HAP-1 (cell line): Measurements from ENCODE around the gene SHD.
"Not testable (repeated sequence)": the region's sequence is repeated elsewhere in the genome, so short reads cannot be mapped to it uniquely, and the experiment has no call there.

Source experiments
- DNase-seq, 2 experiments: peaks; one replicate each; pipeline ENCODE4 v3.0.0-alpha.2; 2016 to 2020; ENCODE audit warnings: low spot score in 2 of 2
- H3K27me3 ChIP-seq: fragments of 250-450 bp; sonication (Bioruptor Pico); 2 replicates; pipeline ENCODE4 v1.5.1; 2020; ENCODE audit warnings: low read depth, mild to moderate bottlenecking, moderate library complexity
- H3K36me3 ChIP-seq: fragments of 250-450 bp; sonication (Bioruptor Pico); replicated peaks from 2 replicates; pipeline ENCODE4 v1.5.1; 2020; ENCODE audit warnings: mild to moderate bottlenecking
- H3K4me1 ChIP-seq: fragments of 250-450 bp; sonication (Bioruptor Pico); 2 replicates; pipeline ENCODE4 v1.5.1; 2020; ENCODE audit warnings: mild to moderate bottlenecking
- H3K4me3 ChIP-seq: fragments of 250-450 bp; sonication (Bioruptor Pico); 2 replicates; pipeline ENCODE4 v1.5.1; 2020; ENCODE audit warnings: mild to moderate bottlenecking, moderate library complexity
- H3K9me3 ChIP-seq: fragments of 250-450 bp; sonication (Bioruptor Pico); 2 replicates; pipeline ENCODE4 v1.5.1; 2020; ENCODE audit warnings: mild to moderate bottlenecking, moderate library complexity
- in situ Hi-C: fragments of 300-500 bp; cut with MboI; formaldehyde crosslinking; loops from 3 replicates; pipeline ENCODE4 v1.14.3; 2020; ENCODE audit warnings: low sequenced_read_pairs, inconsistent platforms, mixed read lengths

SHD gene

GRCh38 chr19:4318460-4318859 lies 39.4 kb downstream of the SHD start:
- H3K4me1 ChIP-seq, result no peaks in the 10 kb centered on the region
- H3K4me3 ChIP-seq, result no peak overlapping the region
- no peaks in the 10 kb centered on the region for H3K27me3 ChIP-seq
- peaks cover 12% of the 10 kb centered on the region for H3K36me3 ChIP-seq
- no peak for DNase-seq
- in situ Hi-C loops, result no loop called here
- H3K9me3 ChIP-seq, result no peaks in the 10 kb centered on the region

- H3K36me3 ChIP-seq, result peaks cover 12% of the 10 kb centered on the region
- no peak overlapping the region for H3K4me3 ChIP-seq
- H3K27me3 ChIP-seq, result no peaks in the 10 kb centered on the region
- in situ Hi-C loops, result no loop called here
- no peaks in the 10 kb centered on the region for H3K9me3 ChIP-seq
- no peaks in the 10 kb centered on the region for H3K4me1 ChIP-seq
- no peak for DNase-seq
Observed at GRCh38 chr19:4319067-4319718, 40.1 kb downstream of the SHD start.

- no peak for DNase-seq
- Histone ChIP-seq H3K36me3 (peaks cover 12% of the 10 kb centered on the region), H3K9me3 (no peaks in the 10 kb centered on the region), H3K4me3 (no peak overlapping the region), H3K4me1 (no peaks in the 10 kb centered on the region), H3K27me3 (no peaks in the 10 kb centered on the region)
- in situ Hi-C loops, result no loop called here
Observed at GRCh38 chr19:4320419-4320818, 41.4 kb downstream of the SHD start.

- no peak overlapping the region for H3K4me3 ChIP-seq
- no peaks in the 10 kb centered on the region for H3K36me3 ChIP-seq
- H3K4me1 ChIP-seq, result peaks cover 7% of the 10 kb centered on the region
- no peaks in the 10 kb centered on the region for H3K9me3 ChIP-seq
- in situ Hi-C loops, result no loop called here
- DNase-seq, result no peak
- H3K27me3 ChIP-seq, result no peaks in the 10 kb centered on the region
Observed at GRCh38 chr19:4322942-4323665, 44.0 kb downstream of the SHD start.

DNA sequence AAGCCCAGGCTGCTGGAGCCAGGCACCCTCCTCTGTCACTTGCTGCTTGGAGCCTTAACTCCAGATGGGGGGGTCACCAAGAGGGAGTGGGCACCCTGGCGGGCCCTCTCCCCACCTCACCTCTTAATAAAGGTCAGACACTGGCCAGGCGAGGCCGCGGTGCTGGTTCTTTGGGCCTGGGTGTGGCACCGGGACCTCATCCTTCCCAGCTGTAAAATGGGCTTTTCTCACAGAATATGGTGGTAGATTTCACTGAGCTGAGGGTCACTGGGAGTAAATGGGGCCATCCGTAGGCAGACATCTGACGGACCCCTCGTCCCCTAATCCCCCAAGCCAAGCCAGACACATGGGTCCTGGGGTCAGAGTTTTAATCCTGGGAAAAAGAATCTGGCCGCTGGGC lies 44.6 kb downstream of the SHD start:
- in situ Hi-C loops, result no loop called here
- peaks cover 7% of the 10 kb centered on the region for H3K4me1 ChIP-seq
- no peaks in the 10 kb centered on the region for H3K9me3 ChIP-seq
- H3K36me3 ChIP-seq, result no peaks in the 10 kb centered on the region
- no peak overlapping the region for H3K4me3 ChIP-seq
- DNase-seq, result no peak
- H3K27me3 ChIP-seq, result no peaks in the 10 kb centered on the region

GRCh38 chr19:4324228-4324627 lies 45.2 kb downstream of the SHD start:
- Histone ChIP-seq H3K36me3 (no peaks in the 10 kb centered on the region), H3K9me3 (no peaks in the 10 kb centered on the region), H3K27me3 (no peaks in the 10 kb centered on the region), H3K4me3 (no peak overlapping the region), H3K4me1 (peaks cover 7% of the 10 kb centered on the region)
- in situ Hi-C loops, result no loop called here
- no peak for DNase-seq

GRCh38 chr19:4326215-4326836 lies 47.3 kb downstream of the SHD start:
- DNase-seq, result no peak
- Histone ChIP-seq H3K9me3 (no peaks in the 10 kb centered on the region), H3K27me3 (no peaks in the 10 kb centered on the region), H3K4me3 (peak overlapping the region; percentile 17), H3K4me1 (peaks cover 7% of the 10 kb centered on the region), H3K36me3 (no peaks in the 10 kb centered on the region)
- in situ Hi-C loops, result no loop called here

DNA sequence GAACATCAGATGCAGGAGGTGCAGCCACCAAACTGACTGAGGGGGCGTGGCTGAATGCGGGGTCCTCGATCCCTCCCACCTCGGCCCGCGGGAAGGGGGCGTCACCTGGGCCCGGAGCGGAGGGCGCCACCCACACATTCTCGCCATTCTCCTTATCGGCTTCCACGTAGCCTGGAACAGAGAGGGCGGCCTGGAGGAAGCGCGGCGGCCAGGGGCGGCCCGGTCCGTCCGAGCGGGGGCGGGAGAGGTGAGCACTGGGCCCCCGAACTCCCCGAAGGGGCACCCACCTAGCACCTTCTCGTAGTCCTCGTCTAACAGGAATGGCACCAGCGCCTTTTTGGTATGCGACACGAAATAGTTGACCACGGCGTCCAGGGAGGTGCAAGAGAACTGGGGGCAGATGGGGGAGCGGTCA lies 47.8 kb downstream of the SHD start:
- H3K9me3 ChIP-seq, result no peaks in the 10 kb centered on the region
- H3K4me3 ChIP-seq, result peak overlapping the region; percentile 17
- in situ Hi-C loops, result no loop called here
- peak in 1 of 2 experiments; percentile 72 for DNase-seq
- no peaks in the 10 kb centered on the region for H3K27me3 ChIP-seq
- H3K36me3 ChIP-seq, result no peaks in the 10 kb centered on the region
- H3K4me1 ChIP-seq, result peaks cover 7% of the 10 kb centered on the region

DNA sequence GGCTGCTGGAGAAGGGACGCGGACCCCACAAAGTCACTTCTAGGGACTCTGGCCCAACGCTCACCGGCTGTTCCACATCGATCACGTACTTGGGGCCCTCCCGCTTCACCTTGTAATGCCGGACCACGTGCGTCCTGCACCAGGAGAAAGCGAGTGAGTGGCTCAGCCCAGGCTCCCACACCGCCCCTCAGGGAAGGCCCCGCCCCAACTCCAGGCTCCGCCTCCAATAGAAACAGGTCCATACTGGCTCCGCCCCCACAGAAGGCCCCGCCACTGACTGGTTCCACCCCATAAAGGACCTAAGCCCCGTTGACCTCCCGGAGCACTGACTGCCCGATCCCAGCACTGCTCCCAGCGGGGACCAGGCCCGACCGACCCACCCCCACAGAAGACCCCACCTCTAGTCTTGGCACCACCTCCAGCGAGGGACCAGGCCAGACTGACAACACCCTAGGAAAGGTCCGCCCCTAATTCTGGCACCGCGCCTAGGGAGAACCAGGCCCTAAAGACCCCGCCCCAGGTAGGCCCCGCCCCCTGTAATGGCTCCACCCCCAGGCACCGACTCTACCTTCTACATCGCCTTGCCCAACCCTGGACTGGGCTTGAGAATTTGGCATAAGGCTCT lies 48.3 kb downstream of the SHD start:
- peak; percentile 46 to 94 for DNase-seq
- in situ Hi-C loops, result no loop called here
- no peaks in the 10 kb centered on the region for H3K36me3 ChIP-seq
- H3K27me3 ChIP-seq, result no peaks in the 10 kb centered on the region
- H3K4me3 ChIP-seq, result peak overlapping the region; percentile 17
- no peaks in the 10 kb centered on the region for H3K9me3 ChIP-seq
- peaks cover 7% of the 10 kb centered on the region for H3K4me1 ChIP-seq

GRCh38 chr19:4327877-4328242 lies 48.8 kb downstream of the SHD start:
- no peak for DNase-seq
- Histone ChIP-seq H3K4me3 (no peak overlapping the region), H3K36me3 (no peaks in the 10 kb centered on the region), H3K4me1 (peaks cover 7% of the 10 kb centered on the region), H3K9me3 (no peaks in the 10 kb centered on the region), H3K27me3 (no peaks in the 10 kb centered on the region)
- in situ Hi-C loops, result no loop called here

DNA sequence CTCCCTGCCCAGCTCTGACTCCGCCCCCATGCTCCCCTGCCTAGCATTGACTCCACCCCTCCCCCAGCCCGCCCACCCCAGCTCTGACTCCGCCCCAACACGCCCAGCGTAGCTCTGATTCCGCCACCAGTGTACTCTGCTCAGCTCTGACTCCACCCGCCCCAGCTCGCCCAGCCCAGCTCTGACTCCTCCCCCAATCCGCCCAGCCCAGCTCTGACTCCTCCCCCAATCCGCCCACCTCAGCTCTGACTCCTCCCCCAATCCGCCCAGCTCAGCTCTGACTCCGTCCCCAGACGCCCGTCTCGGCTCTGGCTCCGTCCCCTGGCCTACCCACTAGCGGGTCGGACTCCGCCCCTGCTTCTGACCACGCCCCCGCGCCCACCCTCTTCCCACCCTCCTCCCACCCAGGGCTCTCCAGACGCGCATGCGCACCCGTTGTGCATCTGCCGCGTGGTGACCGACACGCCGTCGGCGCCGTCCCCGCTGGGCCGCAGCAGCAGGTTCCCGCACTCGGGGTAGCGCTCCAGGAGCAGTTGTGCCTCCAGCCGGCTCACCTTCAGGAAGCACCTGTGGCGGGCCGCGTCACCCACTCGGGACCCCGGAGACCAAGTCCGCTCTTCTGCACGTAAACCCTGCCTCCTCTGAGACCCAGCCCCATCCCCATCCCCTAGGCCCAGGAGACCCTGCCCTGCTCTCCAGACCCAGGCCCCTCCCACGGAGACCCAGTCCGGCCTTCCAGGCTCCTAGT lies 49.4 kb downstream of the SHD start:
- DNase-seq, result peak in 1 of 2 experiments; percentile 83
- no peaks in the 10 kb centered on the region for H3K9me3 ChIP-seq
- no peaks in the 10 kb centered on the region for H3K36me3 ChIP-seq
- in situ Hi-C loops, result no loop called here
- peaks cover 7% of the 10 kb centered on the region for H3K4me1 ChIP-seq
- no peaks in the 10 kb centered on the region for H3K27me3 ChIP-seq
- H3K4me3 ChIP-seq, result no peak overlapping the region

GRCh38 chr19:4328991-4329681 lies 50.1 kb downstream of the SHD start:
- H3K9me3 ChIP-seq, H3K27me3 ChIP-seq, H3K36me3 ChIP-seq, H3K4me3 ChIP-seq, in situ Hi-C loops, H3K4me1 ChIP-seq: not testable (repeated sequence)
- peak in 1 of 2 experiments; percentile 63 for DNase-seq

GRCh38 chr19:4329858-4330257 lies 50.8 kb downstream of the SHD start:
- no peak for DNase-seq
- in situ Hi-C loops, result no loop called here
- no peaks in the 10 kb centered on the region for H3K9me3 ChIP-seq
- no peaks in the 10 kb centered on the region for H3K27me3 ChIP-seq
- no peak overlapping the region for H3K4me3 ChIP-seq
- H3K36me3 ChIP-seq, result no peaks in the 10 kb centered on the region
- peaks cover 7% of the 10 kb centered on the region for H3K4me1 ChIP-seq
